Muscle of leg (tissue), 11 donors: ENCODE results near the gene ELMO1. TPM values are rescaled to one million over a fixed set of nuclear protein-coding genes. Genes with fewer than 3 reads are reported as not detected.

ENCODE experiments used
- DNase-seq: peaks from one replicate; pipeline ENCODE4 v3.0.0; 2013
- H3K27ac ChIP-seq: one replicate; pipeline ENCODE4 v1.5.1; 2013; ENCODE audit warnings: mild to moderate bottlenecking, low read length, control low read depth
- H3K27me3 ChIP-seq: one replicate; pipeline ENCODE4 v1.6.1; 2013; ENCODE audit warnings: low read length; ENCODE audit not compliant: control insufficient read depth, insufficient read depth
- H3K36me3 ChIP-seq: one replicate; pipeline ENCODE4 v1.6.1; 2013; ENCODE audit warnings: low read length; ENCODE audit not compliant: control insufficient read depth, insufficient read depth
- H3K4me1 ChIP-seq: one replicate; pipeline ENCODE4 v1.6.1; 2013; ENCODE audit warnings: low read length; ENCODE audit not compliant: control insufficient read depth, insufficient read depth
- H3K4me3 ChIP-seq: one replicate; pipeline ENCODE4 v1.5.1; 2013; ENCODE audit warnings: low read length, control low read depth
- H3K9me3 ChIP-seq: replicated peaks from 2 replicates; pipeline ENCODE4 v1.6.1; 2013; ENCODE audit warnings: low read depth, low read length; ENCODE audit not compliant: control insufficient read depth
- WGBS: methylation state at CpG from one replicate; pipeline ENCODE4 v1.1.5; 2013; ENCODE audit warnings: missing lambda C conversion rate; ENCODE audit not compliant: insufficient coverage; 5-methylcytosine and 5-hydroxymethylcytosine counted together
- polyA plus RNA-seq, 8 donors: library from polyadenylated mRNA; unstranded; fragments of 120-200 nt; gene quantifications; one replicate each; pipeline versions ENCODE4 v1.2.1 to v1.2.3, GENCODE V29; 2013; ENCODE audit warnings: inconsistent platforms in 1 of 8, low replicate concordance in 1 of 8; ENCODE audit not compliant: insufficient read length in 8 of 8, insufficient read depth in 1 of 8
- total RNA-seq: library from RNA; stranded (reverse); fragments of 120-200 nt; gene quantifications from one replicate; pipeline ENCODE4 v1.2.4, GENCODE V29; 2013

The ELMO1 gene
- total and polyA plus RNA-seq, 9 donors, result 20.3 to 40.7 (median 25.0) TPM

GRCh38 chr7:37411444-37412034 is 37.1 kb downstream of the ELMO1 start:
- no peaks in the 10 kb centered on the region for H3K36me3 ChIP-seq
- WGBS, result no CpG with 5 or more reads among the region's 4 CpGs
- no peak for DNase-seq
- H3K9me3 ChIP-seq, result peaks cover 4% of the 10 kb centered on the region
- H3K4me1 ChIP-seq, result peaks cover 3% of the 10 kb centered on the region
- no peaks in the 10 kb centered on the region for H3K27me3 ChIP-seq
- no peak overlapping the region for H3K27ac ChIP-seq
- no peak overlapping the region for H3K4me3 ChIP-seq

- H3K27me3 ChIP-seq, result no peaks in the 10 kb centered on the region
- no peak overlapping the region for H3K4me3 ChIP-seq
- H3K4me1 ChIP-seq, result peaks cover 3% of the 10 kb centered on the region
- peaks cover 4% of the 10 kb centered on the region for H3K9me3 ChIP-seq
- no CpG with 5 or more reads among the region's 1 CpG for WGBS
- H3K27ac ChIP-seq, result no peak overlapping the region
- H3K36me3 ChIP-seq, result no peaks in the 10 kb centered on the region
- DNase-seq, result peak; percentile 30
These were observed 38.1 kb downstream of the ELMO1 start for GRCh38 chr7:37410305-37411229.

- Histone ChIP-seq H3K9me3 (peaks cover 4% of the 10 kb centered on the region), H3K27me3 (no peaks in the 10 kb centered on the region), H3K27ac (peak overlapping the region; percentile 8), H3K4me1 (peaks cover 3% of the 10 kb centered on the region), H3K4me3 (no peak overlapping the region), H3K36me3 (no peaks in the 10 kb centered on the region)
- WGBS, result no CpG with 5 or more reads among the region's 2 CpGs
- peak; percentile 48 for DNase-seq
These were observed 39.2 kb downstream of the ELMO1 start for GRCh38 chr7:37409461-37409860.

GRCh38 chr7:37408291-37409228 is 40.1 kb downstream of the ELMO1 start:
- Histone ChIP-seq H3K27me3 (no peaks in the 10 kb centered on the region), H3K9me3 (peaks cover 4% of the 10 kb centered on the region), H3K4me1 (peaks cover 3% of the 10 kb centered on the region), H3K27ac (no peak overlapping the region), H3K4me3 (no peak overlapping the region), H3K36me3 (no peaks in the 10 kb centered on the region)
- WGBS, result 80% methylated on average over 3 of the region's 13 CpGs
- peak; percentile 49 for DNase-seq

GRCh38 chr7:37405603-37406122 is 43.0 kb downstream of the ELMO1 start:
- DNase-seq, result peak; percentile 38
- no peak overlapping the region for H3K27ac ChIP-seq
- H3K4me1 ChIP-seq, result peaks cover 3% of the 10 kb centered on the region
- peaks cover 4% of the 10 kb centered on the region for H3K9me3 ChIP-seq
- H3K27me3 ChIP-seq, result no peaks in the 10 kb centered on the region
- WGBS, result 70% methylated on average over 2 of the region's 9 CpGs
- no peaks in the 10 kb centered on the region for H3K36me3 ChIP-seq
- H3K4me3 ChIP-seq, result no peak overlapping the region

GRCh38 chr7:37405128-37405527 is 43.5 kb downstream of the ELMO1 start:
- H3K4me1 ChIP-seq, result peaks cover 3% of the 10 kb centered on the region
- no peak overlapping the region for H3K27ac ChIP-seq

GRCh38 chr7:37399876-37400421 is 48.7 kb downstream of the ELMO1 start:
- WGBS, result 93% methylated on average over 3 of the region's 3 CpGs
- Histone ChIP-seq H3K27me3 (no peaks in the 10 kb centered on the region), H3K4me1 (no peaks in the 10 kb centered on the region), H3K9me3 (peaks cover 4% of the 10 kb centered on the region), H3K4me3 (no peak overlapping the region), H3K27ac (no peak overlapping the region), H3K36me3 (no peaks in the 10 kb centered on the region)
- DNase-seq, result no peak

More at GRCh38 chr7:37405128-37405527, 43.5 kb downstream of the ELMO1 start:
- Histone ChIP-seq H3K9me3 (peaks cover 4% of the 10 kb centered on the region), H3K27me3 (no peaks in the 10 kb centered on the region), H3K36me3 (no peaks in the 10 kb centered on the region), H3K4me3 (no peak overlapping the region)
- DNase-seq, result no peak
- 83% methylated on average over 2 of the region's 5 CpGs for WGBS

- 75% methylated on average over 2 of the region's 6 CpGs for WGBS
- H3K27ac ChIP-seq, result no peak overlapping the region
- H3K4me3 ChIP-seq, result no peak overlapping the region
These were observed 50.3 kb downstream of the ELMO1 start for GRCh38 chr7:37398403-37398802.

GRCh38 chr7:37395618-37396259 is 52.9 kb downstream of the ELMO1 start:
- Histone ChIP-seq H3K36me3 (no peaks in the 10 kb centered on the region), H3K9me3 (no peaks in the 10 kb centered on the region), H3K4me3 (no peak overlapping the region), H3K4me1 (peaks cover 13% of the 10 kb centered on the region), H3K27me3 (no peaks in the 10 kb centered on the region), H3K27ac (no peak overlapping the region)
- no CpG with 5 or more reads among the region's 1 CpG for WGBS
- no peak for DNase-seq

More at GRCh38 chr7:37398403-37398802, 50.3 kb downstream of the ELMO1 start:
- H3K4me1 ChIP-seq, result no peaks in the 10 kb centered on the region
- DNase-seq, result no peak
- H3K27me3 ChIP-seq, result no peaks in the 10 kb centered on the region
- no peaks in the 10 kb centered on the region for H3K36me3 ChIP-seq
- H3K9me3 ChIP-seq, result peaks cover 4% of the 10 kb centered on the region
